K562 treated with DMSO at 1 percent for 24 hours (cell line): ENCODE results near the gene RPL10L. TPM values are rescaled to one million over a fixed set of nuclear protein-coding genes. Genes with fewer than 3 reads are reported as not detected.

Experiments used
- total RNA-seq: library from RNA; unstranded; fragments of 300-600 nt; gene quantifications from 2 replicates; pipeline ENCODE4 v1.2.3, GENCODE V29; 2022; ENCODE audit warnings: low read depth; ENCODE audit not compliant: insufficient read depth

Gene RPL10L
- not detected in 2 replicates for total RNA-seq

GRCh38 chr14:46651526-46652144 is at the start of gene RPL10L:
Gene RPL10L (minus strand): TSS chr14:46651781. CDS start chr14:46651736, 45 bp downstream.

